NCI-H69 (cell line): Measurements from ENCODE around the gene GAMT.

Source experiments
- DNase-seq: peaks from one replicate; lab custom pipeline; 2025; lab: John Stamatoyannopoulos, UW

GAMT gene

GRCh38 chr19:1364070-1364704 lies 37.2 kb downstream of the GAMT start:
- DNase-seq = no peak

- no peak for DNase-seq
Measured at GRCh38 chr19:1363599-1363998, 37.7 kb downstream of the GAMT start.

GRCh38 chr19:1362387-1363257 lies 38.7 kb downstream of the GAMT start:
- no peak for DNase-seq

- DNase-seq = peak; percentile 18
Measured at GRCh38 chr19:1361601-1362386, 39.5 kb downstream of the GAMT start.

GRCh38 chr19:1360818-1361461 lies 40.4 kb downstream of the GAMT start:
- DNase-seq = peak; percentile 57

- DNase-seq = no peak
Measured at GRCh38 chr19:1360126-1360817, 41.1 kb downstream of the GAMT start.

- peak; percentile 85 for DNase-seq
Measured at GRCh38 chr19:1357531-1358109, 43.7 kb downstream of the GAMT start.

- DNase-seq = peak; percentile 45
Measured at GRCh38 chr19:1356508-1356865, 44.9 kb downstream of the GAMT start.

GRCh38 chr19:1355568-1356507 lies 45.5 kb downstream of the GAMT start:
- DNase-seq = peak; percentile 69

GRCh38 chr19:1354970-1355567 lies 46.3 kb downstream of the GAMT start:
- no peak for DNase-seq

- DNase-seq = no peak
Measured at GRCh38 chr19:1353144-1353543, 48.2 kb downstream of the GAMT start.

- DNase-seq = no peak
Measured at GRCh38 chr19:1351381-1351851, 49.9 kb downstream of the GAMT start.

GRCh38 chr19:1350867-1351266 lies 50.5 kb downstream of the GAMT start:
- no peak for DNase-seq

GRCh38 chr19:1349211-1349610 lies 52.1 kb downstream of the GAMT start:
- DNase-seq = peak; percentile 12
